B cell (primary cell): ENCODE results near the gene FLNB. TPM values are rescaled to one million over a fixed set of nuclear protein-coding genes. Genes with fewer than 3 reads are reported as not detected.

Source experiments
- ATAC-seq: fragments of 200-7000 bp; cut with Tn5 transposase; one replicate; pipeline ENCODE4 v1.10.0; 2021; ENCODE audit warnings: low read depth, mild to moderate bottlenecking, moderate number of reproducible peaks, moderate library complexity
- CTCF ChIA-PET: fragments of 350-600 bp; sonication (Branson Sonifier 250); formaldehyde crosslinking; loops from one replicate; lab custom pipeline; 2021; ENCODE audit warnings: antibody characterized with exemption, inconsistent platforms; lab: Charles Lee
- POLR2A ChIA-PET: fragments of 350-600 bp; sonication (Branson Sonifier 250); formaldehyde crosslinking; loops from one replicate; lab custom pipeline; 2021; ENCODE audit warnings: antibody characterized with exemption; lab: Charles Lee
- DNase-seq: peaks from one replicate; pipeline ENCODE4 v3.0.0; 2013
- H2AFZ ChIP-seq: 2 replicates; pipeline ENCODE4 v1.6.1; 2012; ENCODE audit warnings: mild to moderate bottlenecking, low read depth, low read length; ENCODE audit not compliant: insufficient read depth, poor library complexity, severe bottlenecking
- H3K27ac ChIP-seq, 2 donors: 1 replicate in 1 of 2; 2 replicates in 1 of 2; pipeline ENCODE4 v1.5.1; 2012 to 2013; ENCODE audit warnings: low read length in 2 of 2, mild to moderate bottlenecking in 2 of 2, moderate library complexity in 1 of 2
- H3K27me3 ChIP-seq, 4 experiments: fragments of 200-600 bp in 1 of 4; sonication (generic) in 1 of 4; replicated peaks in 1 of 4; 1 replicate in 2 of 4; 2 replicates in 2 of 4; pipeline versions ENCODE4 v1.6.1 to v1.7.0; 2013 to 2016; ENCODE audit warnings: low read length in 3 of 4, mild to moderate bottlenecking in 2 of 4, mixed read lengths in 1 of 4, moderate library complexity in 1 of 4; ENCODE audit not compliant: insufficient read depth in 4 of 4, control insufficient read depth in 3 of 4; ENCODE audit errors: control extremely low read depth in 1 of 4
- H3K36me3 ChIP-seq, 2 experiments: replicated peaks in 1 of 2; 1 replicate in 1 of 2; 2 replicates in 1 of 2; pipeline versions ENCODE4 v1.6.1 to v1.7.1; 2013; ENCODE audit warnings: low read length in 1 of 2; ENCODE audit not compliant: insufficient read depth in 2 of 2, control insufficient read depth in 1 of 2; ENCODE audit errors: control extremely low read depth in 1 of 2, extremely low read depth in 1 of 2
- H3K4me1 ChIP-seq, 2 donors: fragments of 200-600 bp in 1 of 2; sonication (generic) in 1 of 2; 1 replicate in 1 of 2; 2 replicates in 1 of 2; pipeline versions ENCODE4 v1.5.1 to v1.6.1; 2013 to 2017; ENCODE audit warnings: low read length in 2 of 2; ENCODE audit not compliant: control insufficient read depth in 2 of 2, insufficient read depth in 2 of 2
- H3K4me2 ChIP-seq: replicated peaks from 2 replicates; pipeline ENCODE3; 2012; ENCODE audit warnings: mild to moderate bottlenecking, low read depth, low read length; ENCODE audit not compliant: poor library complexity, severe bottlenecking
- H3K4me3 ChIP-seq, 5 experiments: fragments of 200-600 bp in 1 of 5; sonication (generic) in 1 of 5; 1 replicate in 3 of 5; 2 replicates in 2 of 5; pipeline versions ENCODE4 v1.5.1 to v1.7.0; 2011 to 2016; ENCODE audit warnings: low read length in 4 of 5, mild to moderate bottlenecking in 4 of 5, low read depth in 2 of 5, control low read depth in 1 of 5, moderate library complexity in 1 of 5; ENCODE audit not compliant: insufficient read depth in 1 of 5; ENCODE audit errors: control extremely low read depth in 1 of 5, extremely low read depth in 1 of 5
- H3K79me2 ChIP-seq: fragments of 200-600 bp; sonication (generic); one replicate; pipeline ENCODE4 v1.6.0; 2016; ENCODE audit warnings: low read length; ENCODE audit not compliant: control insufficient read depth, insufficient read depth
- H3K9ac ChIP-seq: fragments of 200-600 bp; sonication (generic); 2 replicates; pipeline ENCODE4 v1.6.1; 2017; ENCODE audit warnings: mild to moderate bottlenecking, low read length, moderate library complexity
- H3K9me3 ChIP-seq, 3 donors: one replicate each; pipeline versions ENCODE4 v1.6.1 to v1.7.1; 2013; ENCODE audit warnings: low read length in 2 of 3; ENCODE audit not compliant: control insufficient read depth in 2 of 3, insufficient read depth in 1 of 3; ENCODE audit errors: control extremely low read depth in 1 of 3
- H4K20me1 ChIP-seq: 2 replicates; pipeline ENCODE4 v1.6.0; 2012; ENCODE audit warnings: mild to moderate bottlenecking, low read length; ENCODE audit not compliant: insufficient read depth, control insufficient read depth, poor library complexity, severe bottlenecking
- H3K27ac Mint-ChIP-seq: one replicate; pipeline ENCODE4 v1.8.0; 2021; ENCODE audit warnings: mixed read lengths
- H3K27me3 Mint-ChIP-seq: one replicate; pipeline ENCODE4 v1.8.0; 2021; ENCODE audit warnings: mixed read lengths
- H3K4me1 Mint-ChIP-seq: one replicate; pipeline ENCODE4 v1.8.0; 2021; ENCODE audit warnings: mixed read lengths
- H3K4me3 Mint-ChIP-seq: one replicate; pipeline ENCODE4 v1.8.0; 2021; ENCODE audit warnings: mixed read lengths
- H3K9me3 Mint-ChIP-seq: one replicate; pipeline ENCODE4 v1.8.0; 2022; ENCODE audit warnings: mixed read lengths; ENCODE audit not compliant: insufficient read depth
- CTCF ChIP-seq: fragments of 200-600 bp; IDR thresholded peaks from one replicate; pipeline ENCODE4 v1.8.0; 2022; ENCODE audit warnings: antibody characterized with exemption, mild to moderate bottlenecking
- EZH2 ChIP-seq: IDR thresholded peaks from 2 replicates; pipeline ENCODE4 v1.6.1; 2012; ENCODE audit warnings: borderline replicate concordance, low read depth, mild to moderate bottlenecking, moderate library complexity, low read length; ENCODE audit not compliant: insufficient read depth, poor library complexity, severe bottlenecking
- WGBS: methylation state at CpG from one replicate; pipeline ENCODE4 v1.1.5; 2013; ENCODE audit warnings: missing lambda C conversion rate; ENCODE audit not compliant: insufficient coverage; 5-methylcytosine and 5-hydroxymethylcytosine counted together
- intact Hi-C: fragments of 100-400 bp; cut with micrococcal nuclease; formaldehyde crosslinking; loops from one replicate; pipeline ENCODE4 v1.10.0; 2022
- polyA plus RNA-seq: library from polyadenylated mRNA; depleted of rRNA; stranded (reverse); fragments of >200 nt; gene quantifications from 2 replicates; pipeline ENCODE4 v1.2.3, GENCODE V29; 2012
- total RNA-seq, 2 donors: library from RNA; stranded (reverse); fragments of 120-200 nt in 1 of 2; gene quantifications; 1 replicate in 1 of 2; 2 replicates in 1 of 2; pipeline versions ENCODE4 v1.2.3 to v1.2.4, GENCODE V29; 2013 to 2022

FLNB gene
- total and polyA plus RNA-seq, 2 donors (not counting 1 experiment from before 2014, with no cell fraction given): 25.5 to 28.3 TPM

- H3K27ac ChIP-seq: no peak overlapping the region
- ATAC-seq: no peak
- Mint-ChIP-seq H3K4me3 (no peak overlapping the region), H3K4me1 (peaks cover 21% of the 10 kb centered on the region), H3K27me3 (no peaks in the 10 kb centered on the region), H3K27ac (no peak overlapping the region), H3K9me3 (no peaks in the 10 kb centered on the region)
- H3K4me3 ChIP-seq: no peak overlapping the region
- no peak for DNase-seq
- no peaks in the 10 kb centered on the region for H3K9me3 ChIP-seq
- no peak overlapping the region for H3K4me2 ChIP-seq
- TF ChIP-seq CTCF (no peak), EZH2 (no peak)
- peaks cover 17 to 18% of the 10 kb centered on the region in 2 donors for H3K4me1 ChIP-seq
- CTCF ChIA-PET: no interaction called here
- POLR2A ChIA-PET: interaction anchor here (0.6 kb wide), 1 partner anchor 9 kb away, joined by 3 read pairs; no protein-coding TSS in a partner anchor
- H3K9ac ChIP-seq: no peak overlapping the region
- intact Hi-C loops: loop anchor here (10.0 kb wide), 1 partner anchor 65 kb away; no protein-coding TSS in a partner anchor
- H3K36me3 ChIP-seq: peaks cover 0 to 33% of the 10 kb centered on the region in 2 experiments
- WGBS: 98% methylated on average over 4 of the region's 5 CpGs
- H2AFZ ChIP-seq: no peak overlapping the region
- H4K20me1 ChIP-seq: no peaks in the 10 kb centered on the region
- H3K27me3 ChIP-seq: no peaks in the 10 kb centered on the region
- H3K79me2 ChIP-seq: no peaks in the 10 kb centered on the region
Measured at GRCh38 chr3:58109752-58110151, 101.5 kb downstream of the FLNB start.

- H3K27ac ChIP-seq: peak overlapping the region; percentile 7 to 70
- Mint-ChIP-seq H3K27ac (peak overlapping the region; percentile 87), H3K4me1 (peaks cover 40% of the 10 kb centered on the region), H3K9me3 (no peaks in the 10 kb centered on the region), H3K4me3 (peak overlapping the region; percentile 21), H3K27me3 (no peaks in the 10 kb centered on the region)
- H3K4me1 ChIP-seq: peaks cover 34 to 37% of the 10 kb centered on the region in 2 donors
- H3K4me3 ChIP-seq: no peak overlapping the region
- WGBS: 83% methylated on average over 7 of the region's 11 CpGs
- H3K27me3 ChIP-seq: no peaks in the 10 kb centered on the region
- DNase-seq (peak; percentile 59), ATAC-seq (no peak)
- no peaks in the 10 kb centered on the region for H3K9me3 ChIP-seq
- H3K9ac ChIP-seq: no peak overlapping the region
- CTCF ChIA-PET: interaction anchor here (1.4 kb wide), 1 partner anchor 23 kb away, joined by 3 read pairs; no protein-coding TSS in a partner anchor
- H3K79me2 ChIP-seq: no peaks in the 10 kb centered on the region
- peak overlapping the region; percentile 5 for H3K4me2 ChIP-seq
- H4K20me1 ChIP-seq: no peaks in the 10 kb centered on the region
- POLR2A ChIA-PET: interaction anchor here (0.6 kb wide), 1 partner anchor 51 kb away, joined by 5 read pairs; no protein-coding TSS in a partner anchor
- intact Hi-C loops: loop anchor here (10.0 kb wide), 1 partner anchor 63 kb away; no protein-coding TSS in a partner anchor
- TF ChIP-seq CTCF (no peak), EZH2 (no peak)
- peaks cover 0 to 26% of the 10 kb centered on the region in 2 experiments for H3K36me3 ChIP-seq
- H2AFZ ChIP-seq: no peak overlapping the region
Measured at GRCh38 chr3:58111513-58112184, 103.4 kb downstream of the FLNB start.
